SK-N-SH (cell line): ENCODE measurements around the gene FOXA3. TPM values are rescaled to one million over a fixed set of nuclear protein-coding genes. Genes with fewer than 3 reads are reported as not detected.

ENCODE experiments used
- CTCF ChIA-PET: fragments of 300-600, 350-600 bp; formaldehyde crosslinking; extraction: SDS; loops from one replicate; lab custom pipeline; 2021; lab: Yijun Ruan, JAX
- POLR2A ChIA-PET: fragments of 350-600 bp; sonication (Branson Sonifier 250); formaldehyde crosslinking; extraction: SDS; loops from one replicate; lab custom pipeline; 2020; ENCODE audit warnings: antibody characterized with exemption, inconsistent platforms; lab: Yijun Ruan, JAX
- DNase-seq: peaks from one replicate; pipeline ENCODE4 v3.0.0; 2012
- H2AFZ ChIP-seq: fragments of 200-600 bp; sonication (generic); 2 replicates; pipeline ENCODE4 v1.8.1; 2016; ENCODE audit warnings: antibody characterized with exemption, mild to moderate bottlenecking, low read depth
- H3F3A ChIP-seq: fragments of 200-600 bp; sonication (generic); replicated peaks from 2 replicates; pipeline ENCODE3; 2016; ENCODE audit warnings: antibody characterized with exemption, mild to moderate bottlenecking; ENCODE audit not compliant: insufficient read depth
- H3K27ac ChIP-seq, 2 experiments: fragments of 200-500 bp in 1 of 2; fragments of 200-600 bp in 1 of 2; sonication (Bioruptor generic) in 1 of 2; sonication (generic), shearing (Covaris generic) in 1 of 2; 2 replicates each; pipeline versions ENCODE4 v1.5.1 to v1.6.1; 2014 to 2016; ENCODE audit warnings: low read depth in 2 of 2, inconsistent platforms in 1 of 2, low read length in 1 of 2, mild to moderate bottlenecking in 1 of 2, mixed read lengths in 1 of 2
- H3K27me3 ChIP-seq: fragments of 200-600 bp; sonication (generic), shearing (Covaris generic); 2 replicates; pipeline ENCODE4 v1.6.1; 2016; ENCODE audit warnings: mixed run types; ENCODE audit not compliant: insufficient read depth
- H3K36me3 ChIP-seq, 2 experiments: fragments of 200-500 bp in 1 of 2; fragments of 200-600 bp in 1 of 2; sonication (Bioruptor generic) in 1 of 2; sonication (generic) in 1 of 2; replicated peaks in 1 of 2; 2 replicates each; pipeline versions ENCODE3 to v1.5.1; 2014 to 2016; ENCODE audit warnings: low read length in 1 of 2, mild to moderate bottlenecking in 1 of 2; ENCODE audit not compliant: insufficient read depth in 2 of 2, control insufficient read depth in 1 of 2
- H3K4me1 ChIP-seq, 2 experiments: fragments of 200-500 bp in 1 of 2; fragments of 200-600 bp in 1 of 2; sonication (Bioruptor generic) in 1 of 2; sonication (generic), shearing (Covaris generic) in 1 of 2; 2 replicates each; pipeline versions ENCODE4 v1.5.1 to v1.6.1; 2014 to 2016; ENCODE audit warnings: low read depth in 1 of 2, low read length in 1 of 2, mixed run types in 1 of 2; ENCODE audit not compliant: insufficient read depth in 2 of 2, control insufficient read depth in 1 of 2
- H3K4me2 ChIP-seq: fragments of 200-600 bp; sonication (generic), shearing (Covaris generic); 2 replicates; pipeline ENCODE4 v1.6.1; 2017; ENCODE audit warnings: mixed run types
- H3K4me3 ChIP-seq, 2 experiments: fragments of 200-500 bp in 1 of 2; fragments of 200-600 bp in 1 of 2; sonication (Bioruptor generic) in 1 of 2; sonication (generic), shearing (Covaris generic) in 1 of 2; 2 replicates each; pipeline versions ENCODE4 v1.5.1 to v1.8.1; 2014 to 2016; ENCODE audit warnings: low read depth in 2 of 2, inconsistent platforms in 1 of 2, low read length in 1 of 2, mild to moderate bottlenecking in 1 of 2, mixed read lengths in 1 of 2, moderate library complexity in 1 of 2
- H3K79me2 ChIP-seq: fragments of 200-600 bp; sonication (generic); 2 replicates; pipeline ENCODE4 v1.8.1; 2017; ENCODE audit warnings: mild to moderate bottlenecking; ENCODE audit not compliant: insufficient read depth
- H3K9ac ChIP-seq: fragments of 200-600 bp; sonication (generic); 2 replicates; pipeline ENCODE4 v1.6.1; 2017; ENCODE audit warnings: mixed run types
- H3K9me2 ChIP-seq: fragments of 200-600 bp; sonication (generic); 2 replicates; pipeline ENCODE4 v1.6.1; 2017; ENCODE audit warnings: mixed run types
- H3K9me3 ChIP-seq: fragments of 200-600 bp; sonication (generic); 2 replicates; pipeline ENCODE4 v1.6.1; 2017; ENCODE audit warnings: mixed run types, mild to moderate bottlenecking, moderate library complexity
- H4K20me1 ChIP-seq: fragments of 200-600 bp; sonication (generic); 2 replicates; pipeline ENCODE4 v1.6.1; 2017; ENCODE audit warnings: mild to moderate bottlenecking, mixed run types; ENCODE audit not compliant: insufficient read depth
- EP300 ChIP-seq, 2 experiments: IDR thresholded peaks; 2 replicates each; pipeline versions ENCODE4 v1.4.0 to v1.6.1; 2012; ENCODE audit warnings: borderline replicate concordance in 1 of 2, low read depth in 1 of 2, low read length in 1 of 2
- FOXM1 ChIP-seq: IDR thresholded peaks from 2 replicates; pipeline ENCODE4 v1.4.0; 2012; ENCODE audit warnings: low read depth, mild to moderate bottlenecking
- GABPA ChIP-seq: IDR thresholded peaks from 2 replicates; pipeline ENCODE4 v1.4.0; 2012; ENCODE audit warnings: low read depth, mild to moderate bottlenecking
- IRF3 ChIP-seq: fragments of 150-350 bp; IDR thresholded peaks from 2 replicates; pipeline ENCODE4 v1.6.1; 2016; ENCODE audit warnings: mild to moderate bottlenecking, low read depth, low read length
- JUND ChIP-seq: IDR thresholded peaks from 2 replicates; pipeline ENCODE4 v1.4.0; 2012
- NRF1 ChIP-seq: IDR thresholded peaks from 2 replicates; pipeline ENCODE4 v1.6.1; 2012; ENCODE audit warnings: low read depth, mild to moderate bottlenecking, low read length
- RAD21 ChIP-seq: IDR thresholded peaks from 2 replicates; pipeline ENCODE4 v1.6.1; 2012; ENCODE audit warnings: mild to moderate bottlenecking, low read length
- RCOR1 ChIP-seq: fragments of 150-350 bp; IDR thresholded peaks from 2 replicates; pipeline ENCODE4 v1.6.1; 2017; ENCODE audit warnings: antibody characterized with exemption, low read length
- RFX5 ChIP-seq: IDR thresholded peaks from 2 replicates; pipeline ENCODE4 v1.6.1; 2012; ENCODE audit warnings: mild to moderate bottlenecking, improper control_type of control experiment, low read length
- SIN3A ChIP-seq: IDR thresholded peaks from 2 replicates; pipeline ENCODE4 v1.6.1; 2012; ENCODE audit warnings: low read depth, mild to moderate bottlenecking, low read length, moderate library complexity, borderline replicate concordance
- TCF12 ChIP-seq: IDR thresholded peaks from 2 replicates; pipeline ENCODE4 v1.4.0; 2012
- TEAD4 ChIP-seq: IDR thresholded peaks from 2 replicates; pipeline ENCODE4 v1.4.0; 2012; ENCODE audit warnings: mild to moderate bottlenecking, borderline replicate concordance; ENCODE audit not compliant: insufficient read depth
- USF2 ChIP-seq: fragments of 150-350 bp; IDR thresholded peaks from 2 replicates; pipeline ENCODE4 v1.6.1; 2017; ENCODE audit warnings: antibody characterized with exemption, low read length, low read depth, borderline replicate concordance
- YY1 ChIP-seq: IDR thresholded peaks from 2 replicates; pipeline ENCODE4 v1.4.0; 2012; ENCODE audit warnings: low read depth, mild to moderate bottlenecking
- WGBS: methylation state at CpG from one replicate; pipeline ENCODE4 v1.1.6; 2017; ENCODE audit warnings: low lambda C conversion rate; 5-methylcytosine and 5-hydroxymethylcytosine counted together
- polyA plus RNA-seq, 3 experiments: library from polyadenylated mRNA; depleted of rRNA; stranded (reverse); fragments of >200 nt; gene quantifications; 2 replicates each; pipeline ENCODE4 v1.2.3, GENCODE V29; 2012
- TF ChIP-seq, protein P1 (sequence below): IDR thresholded peaks from 2 replicates; pipeline ENCODE4 v1.4.0; 2012; ENCODE audit warnings: low read depth, borderline replicate concordance
- TF ChIP-seq, protein P2 (sequence below): IDR thresholded peaks from 2 replicates; pipeline ENCODE4 v1.4.0; 2012; ENCODE audit warnings: low read depth
- TF ChIP-seq, protein P3 (sequence below): IDR thresholded peaks from 2 replicates; pipeline ENCODE4 v1.4.0; 2012; ENCODE audit warnings: low read depth, borderline replicate concordance

Gene FOXA3
- polyA plus RNA-seq, 1 of the 3 experiments (the other 2 are of a cell fraction): 1.5 TPM

DNA sequence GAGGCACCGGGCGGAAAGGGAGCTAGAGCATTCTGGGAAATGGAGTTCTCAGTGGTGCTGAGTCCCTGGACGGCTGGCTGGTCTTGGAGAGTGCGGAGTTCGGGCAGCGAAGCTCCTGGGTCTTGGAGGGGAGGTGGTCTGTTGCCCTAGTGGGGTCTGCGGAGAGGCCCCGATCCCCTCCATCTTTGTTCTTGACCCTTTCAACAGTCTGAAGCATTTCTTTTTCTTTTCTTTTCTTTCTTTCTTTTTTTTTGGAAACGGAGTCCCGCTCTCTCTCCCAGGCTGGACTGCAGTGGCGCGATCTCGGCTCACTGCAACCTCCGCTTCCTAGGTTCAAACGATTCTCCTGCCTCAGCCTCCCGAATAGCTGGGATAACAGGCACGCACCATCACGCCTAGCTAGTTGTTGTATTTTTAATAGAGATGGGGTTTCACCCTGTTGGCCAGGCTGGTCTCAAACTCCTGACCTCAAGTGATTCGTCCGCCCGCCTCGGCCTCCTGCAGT is 739 bp upstream of the FOXA3 start:
- Histone ChIP-seq H3K79me2 (peaks cover 44% of the 10 kb centered on the region), H3K9me3 (no peaks in the 10 kb centered on the region), H3K9me2 (no peaks in the 10 kb centered on the region), H3K4me2 (peak overlapping the region; percentile 73), H4K20me1 (no peaks in the 10 kb centered on the region), H3K4me1 (peaks cover 0 to 6% of the 10 kb centered on the region in 2 experiments; a peak in 2 of 4 replicates), H2AFZ (peak overlapping the region; percentile 99), H3F3A (peaks cover 19% of the 10 kb centered on the region), H3K27me3 (peaks cover 19% of the 10 kb centered on the region; the same call in 1 of the 2 replicates), H3K4me3 (peak overlapping the region; percentile 77 to 96), H3K27ac (no peak overlapping the region), H3K9ac (no peak overlapping the region), H3K36me3 (peaks cover 5 to 24% of the 10 kb centered on the region in 2 experiments)
- TF ChIP-seq RAD21: no peak
- TF ChIP-seq, protein P1, sequence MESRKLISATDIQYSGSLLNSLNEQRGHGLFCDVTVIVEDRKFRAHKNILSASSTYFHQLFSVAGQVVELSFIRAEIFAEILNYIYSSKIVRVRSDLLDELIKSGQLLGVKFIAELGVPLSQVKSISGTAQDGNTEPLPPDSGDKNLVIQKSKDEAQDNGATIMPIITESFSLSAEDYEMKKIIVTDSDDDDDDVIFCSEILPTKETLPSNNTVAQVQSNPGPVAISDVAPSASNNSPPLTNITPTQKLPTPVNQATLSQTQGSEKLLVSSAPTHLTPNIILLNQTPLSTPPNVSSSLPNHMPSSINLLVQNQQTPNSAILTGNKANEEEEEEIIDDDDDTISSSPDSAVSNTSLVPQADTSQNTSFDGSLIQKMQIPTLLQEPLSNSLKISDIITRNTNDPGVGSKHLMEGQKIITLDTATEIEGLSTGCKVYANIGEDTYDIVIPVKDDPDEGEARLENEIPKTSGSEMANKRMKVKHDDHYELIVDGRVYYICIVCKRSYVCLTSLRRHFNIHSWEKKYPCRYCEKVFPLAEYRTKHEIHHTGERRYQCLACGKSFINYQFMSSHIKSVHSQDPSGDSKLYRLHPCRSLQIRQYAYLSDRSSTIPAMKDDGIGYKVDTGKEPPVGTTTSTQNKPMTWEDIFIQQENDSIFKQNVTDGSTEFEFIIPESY: 0 out of 2 replicates have a peak, but pooled peaks have one; percentile 65
- ChIA-PET POLR2A (interaction anchor here (0.6 to 1.1 kb wide), 5 partner anchors 18 to 192 kb away, joined by 3 to 8 read pairs (median 4); partner anchors contain the start of genes CCDC61 and IRF2BP1), CTCF (interaction anchor here (1.0 to 12.2 kb wide), 12 partner anchors 11 to 98 kb away, joined by 3 to 121 read pairs (median 5); partner anchors contain the start of genes IRF2BP1 and MYPOP)
- DNase-seq: no peak
- 12% methylated on average over 22 of the region's 22 CpGs for WGBS

GRCh38 chr19:45864629-45865082 is 530 bp downstream of the FOXA3 start:
- H3F3A ChIP-seq: peaks cover 16% of the 10 kb centered on the region
- H3K27me3 ChIP-seq: peaks cover 19% of the 10 kb centered on the region; the same call in 1 of the 2 replicates
- peaks cover 0 to 6% of the 10 kb centered on the region in 2 experiments; a peak in 2 of 4 replicates for H3K4me1 ChIP-seq
- peaks cover 2 to 17% of the 10 kb centered on the region in 2 experiments for H3K36me3 ChIP-seq
- POLR2A ChIA-PET: interaction anchor here (0.5 to 1.2 kb wide), 3 partner anchors 16 to 1384 kb away, joined by 3 read pairs; no protein-coding TSS in a partner anchor
- H3K27ac ChIP-seq: no peak overlapping the region
- CTCF ChIA-PET: interaction anchor here (0.7 to 12.2 kb wide), 16 partner anchors 10 to 258 kb away, joined by 3 to 121 read pairs (median 4); partner anchors contain the start of genes IRF2BP1, MYPOP and SIX5
- H2AFZ ChIP-seq: peak overlapping the region; percentile 99; the same call in 1 of the 2 replicates
- H3K4me3 ChIP-seq: peak overlapping the region in 1 of 2 experiments; percentile 36; a peak in 2 of 4 replicates
- H4K20me1 ChIP-seq: no peaks in the 10 kb centered on the region
- peaks cover 32% of the 10 kb centered on the region for H3K79me2 ChIP-seq
- H3K9me2 ChIP-seq: no peaks in the 10 kb centered on the region
- 55% methylated on average over 12 of the region's 12 CpGs for WGBS
- H3K9ac ChIP-seq: no peak overlapping the region
- no peak for TF ChIP-seq TCF12
- no peak for TF ChIP-seq EP300 (IDR thresholded peaks at IDR 0.05; ENCODE audit: borderline replicate concordance in 1 of 2, low read depth in 1 of 2, low read length in 1 of 2)
- TF ChIP-seq GABPA: no peak
- TF ChIP-seq NRF1: no peak
- TF ChIP-seq, protein P2, sequence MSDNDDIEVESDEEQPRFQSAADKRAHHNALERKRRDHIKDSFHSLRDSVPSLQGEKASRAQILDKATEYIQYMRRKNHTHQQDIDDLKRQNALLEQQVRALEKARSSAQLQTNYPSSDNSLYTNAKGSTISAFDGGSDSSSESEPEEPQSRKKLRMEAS: no peak
- TF ChIP-seq FOXM1: no peak
- TF ChIP-seq, protein P3, sequence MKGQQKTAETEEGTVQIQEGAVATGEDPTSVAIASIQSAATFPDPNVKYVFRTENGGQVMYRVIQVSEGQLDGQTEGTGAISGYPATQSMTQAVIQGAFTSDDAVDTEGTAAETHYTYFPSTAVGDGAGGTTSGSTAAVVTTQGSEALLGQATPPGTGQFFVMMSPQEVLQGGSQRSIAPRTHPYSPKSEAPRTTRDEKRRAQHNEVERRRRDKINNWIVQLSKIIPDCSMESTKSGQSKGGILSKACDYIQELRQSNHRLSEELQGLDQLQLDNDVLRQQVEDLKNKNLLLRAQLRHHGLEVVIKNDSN: no peak
- no peak for TF ChIP-seq RFX5
- no peak for TF ChIP-seq JUND
- TF ChIP-seq IRF3: no peak
- TF ChIP-seq, protein P1: no peak
- no peak for TF ChIP-seq USF2
- no peak for TF ChIP-seq SIN3A
- TF ChIP-seq YY1: no peak
- TF ChIP-seq TEAD4: no peak
- TF ChIP-seq RCOR1: no peak
- TF ChIP-seq, all 33 proteins: peak for 0
- DNase-seq: no peak
- no peaks in the 10 kb centered on the region for H3K9me3 ChIP-seq
- H3K4me2 ChIP-seq: peak overlapping the region; percentile 73
